Stimulated activated naive CD8-positive, alpha-beta T cell treated with anti-CD3 and anti-CD28 coated beads, Interleukin-15, Interleukin-2, amounts not matched to agents 100 U/mL and 50 U/mL, for 24 hours (primary cell): ENCODE results near the gene LRPAP1.
"Not testable (repeated sequence)": the region's sequence is repeated elsewhere in the genome, so short reads cannot be mapped to it uniquely, and the experiment has no call there.

Source experiments
- ATAC-seq: fragments of 150-1000 bp; cut with Tn5 transposase; one replicate; pipeline ENCODE4 v1.10.0; 2021
- DNase-seq: peaks from one replicate; pipeline ENCODE4 v3.0.0; 2021

LRPAP1 gene

DNA sequence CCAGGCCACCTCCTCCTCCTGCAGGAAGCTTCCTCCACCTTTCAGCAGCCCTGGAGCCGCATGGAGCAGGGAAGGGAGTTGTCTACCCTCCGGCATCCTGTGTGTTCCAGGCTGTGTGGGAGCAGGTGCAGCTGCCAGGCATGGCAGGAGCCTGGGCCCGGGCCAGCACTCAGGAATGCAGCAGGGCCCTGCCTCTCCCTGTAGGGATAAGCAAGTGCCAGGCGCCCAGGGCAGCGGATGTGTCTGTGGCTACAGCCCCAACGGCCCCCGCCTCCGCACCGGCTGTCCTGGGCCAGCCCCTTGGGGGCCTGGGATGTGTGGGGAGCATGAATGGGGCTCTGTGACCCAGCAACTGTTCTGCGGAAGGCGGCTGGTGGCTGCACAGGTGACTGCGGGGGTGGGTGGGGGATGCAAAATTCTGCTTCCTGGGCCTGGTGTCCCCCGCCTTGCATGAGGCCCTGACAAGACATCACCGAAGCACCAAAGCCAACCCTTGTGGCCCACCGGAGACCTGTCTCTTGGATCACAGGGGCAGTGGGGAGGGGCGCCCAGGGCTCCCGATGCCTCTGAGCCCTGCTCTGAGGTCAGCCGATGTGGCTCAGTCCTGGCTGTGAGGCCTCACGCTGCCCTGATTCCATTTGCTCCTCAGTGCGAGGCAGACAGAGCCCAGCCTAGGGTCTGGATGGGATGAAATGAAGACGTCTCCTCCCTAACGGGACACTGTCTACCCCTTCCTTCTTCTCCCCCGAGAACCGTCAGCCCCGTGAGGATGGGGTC, 70.5 kb downstream of the LRPAP1 start:
- ATAC-seq (no peak), DNase-seq (no peak)

DNA sequence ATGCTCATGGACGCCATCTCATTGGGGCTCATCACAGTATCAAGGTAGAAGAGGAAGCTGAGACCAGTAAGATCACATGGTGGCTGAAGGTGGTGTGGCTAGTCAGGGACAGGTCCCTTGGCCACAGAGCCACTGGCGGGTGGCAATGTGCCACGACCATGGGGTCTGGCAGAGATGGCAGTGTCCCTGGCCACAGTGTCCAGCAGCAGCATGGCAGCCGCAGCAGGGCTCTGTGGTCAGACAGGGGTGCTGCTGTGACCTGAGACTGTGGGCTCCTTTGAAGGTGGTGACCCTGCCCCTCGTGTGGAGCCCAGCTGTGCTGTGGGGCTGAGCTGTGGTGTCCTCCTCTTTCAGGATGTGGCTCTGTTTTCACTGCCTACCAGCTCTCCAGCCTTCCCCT, 71.3 kb downstream of the LRPAP1 start:
- ATAC-seq (no peak), DNase-seq (no peak)

DNA sequence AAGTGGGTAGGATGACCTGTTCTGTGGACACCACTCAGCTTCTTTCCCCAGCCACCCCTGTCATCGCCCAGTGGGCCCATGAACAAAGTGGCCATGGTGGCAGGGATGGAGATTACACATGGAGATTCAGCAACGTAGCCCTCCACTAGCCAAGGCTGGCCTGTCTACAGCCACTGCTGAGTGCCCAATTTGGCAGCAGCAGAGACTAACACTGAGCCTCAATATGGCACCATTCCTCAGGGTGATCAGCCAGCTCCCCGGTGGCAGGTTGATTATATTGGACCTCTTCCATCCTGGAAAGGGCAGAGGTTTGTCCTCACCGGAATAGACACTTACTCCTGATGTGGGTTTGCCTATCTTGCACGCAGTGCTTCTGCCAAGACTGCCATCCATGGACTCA, 73.1 kb downstream of the LRPAP1 start:
- not testable (repeated sequence) for DNase-seq, ATAC-seq

DNA sequence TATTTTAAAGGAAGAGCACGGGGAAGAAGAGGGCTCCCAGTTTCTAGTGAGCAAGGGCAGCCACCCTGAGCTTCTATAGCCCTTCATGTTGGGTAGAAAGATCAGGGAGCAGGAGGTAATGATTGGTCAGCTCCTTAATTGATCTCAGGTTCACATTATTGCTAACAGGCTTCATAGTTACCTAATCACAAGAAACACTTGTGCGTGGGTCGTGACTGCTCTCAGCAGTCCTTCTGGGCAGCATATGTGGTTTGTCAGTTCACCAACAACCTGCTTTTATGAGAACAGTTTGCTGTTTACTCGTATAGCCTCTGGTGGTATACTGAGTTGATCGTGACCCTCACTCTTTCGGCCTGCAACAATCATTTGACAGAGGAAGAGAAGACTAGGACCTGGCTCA, 73.9 kb downstream of the LRPAP1 start:
- DNase-seq (no peak), ATAC-seq (no peak)

DNA sequence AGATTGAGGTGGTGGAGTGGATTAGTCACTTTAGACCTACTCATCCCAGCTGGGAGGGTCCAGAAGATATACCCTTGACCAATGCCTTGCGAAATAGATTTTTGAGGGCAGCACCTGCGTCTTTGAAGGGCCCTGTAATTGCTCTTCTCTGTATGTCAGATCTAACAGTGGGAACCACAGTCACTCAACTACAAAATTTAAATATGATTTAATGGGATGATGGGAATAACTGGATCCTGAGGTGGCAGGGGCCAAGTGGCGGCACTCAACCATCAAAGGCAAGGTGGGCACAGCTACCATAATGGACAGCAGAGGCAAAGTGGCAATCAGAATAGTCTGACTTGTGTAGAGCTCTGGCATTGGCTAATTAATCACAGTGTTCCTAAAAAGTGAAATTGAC, 76.6 kb downstream of the LRPAP1 start:
- not testable (repeated sequence) for DNase-seq, ATAC-seq
